Neural crest cell (in vitro differentiated cells): ENCODE data around the gene PRKG1. TPM values are rescaled to one million over a fixed set of nuclear protein-coding genes. Genes with fewer than 3 reads are reported as not detected.
"Not testable (repeated sequence)": the region's sequence is repeated elsewhere in the genome, so short reads cannot be mapped to it uniquely, and the experiment has no call there.

Experiments
- DNase-seq: peaks from one replicate; pipeline ENCODE4 v3.0.0; 2021; ENCODE audit warnings: low read depth, mixed read lengths, low spot score
- H3K27ac Mint-ChIP-seq: one replicate; pipeline ENCODE4 v1.8.0; 2021; ENCODE audit warnings: mild to moderate bottlenecking, mixed read lengths; ENCODE audit not compliant: unreplicated experiment
- H3K27me3 Mint-ChIP-seq: 2 replicates; pipeline ENCODE4 v1.8.0; 2021; ENCODE audit warnings: low read depth, mild to moderate bottlenecking, mixed read lengths
- H3K36me3 Mint-ChIP-seq: 2 replicates; pipeline ENCODE4 v1.8.0; 2021; ENCODE audit warnings: low read depth, mild to moderate bottlenecking, mixed read lengths
- H3K4me1 Mint-ChIP-seq: 2 replicates; pipeline ENCODE4 v1.8.0; 2021; ENCODE audit warnings: mixed read lengths
- H3K4me3 Mint-ChIP-seq: one replicate; pipeline ENCODE4 v1.8.0; 2021; ENCODE audit warnings: mild to moderate bottlenecking, mixed read lengths
- H3K9me3 Mint-ChIP-seq: 2 replicates; pipeline ENCODE4 v1.8.0; 2021; ENCODE audit warnings: mixed read lengths
- CTCF ChIP-seq: fragments of 200-600 bp; sonication (generic); conservative IDR thresholded peaks from 2 replicates; pipeline ENCODE4 v1.5.0; 2021; ENCODE audit warnings: antibody characterized with exemption, mild to moderate bottlenecking
- total RNA-seq: library from RNA; stranded (reverse); gene quantifications from 2 replicates; pipeline ENCODE4 v1.2.1, GENCODE V29; 2021

PRKG1 gene
- total RNA-seq, 1 donor from 2014 or later: 4.4 TPM

- no peak overlapping the region for H3K4me3 Mint-ChIP-seq
These were observed 1116.8 kb downstream of the PRKG1 start for GRCh38 chr10:52191049-52191448.

DNA sequence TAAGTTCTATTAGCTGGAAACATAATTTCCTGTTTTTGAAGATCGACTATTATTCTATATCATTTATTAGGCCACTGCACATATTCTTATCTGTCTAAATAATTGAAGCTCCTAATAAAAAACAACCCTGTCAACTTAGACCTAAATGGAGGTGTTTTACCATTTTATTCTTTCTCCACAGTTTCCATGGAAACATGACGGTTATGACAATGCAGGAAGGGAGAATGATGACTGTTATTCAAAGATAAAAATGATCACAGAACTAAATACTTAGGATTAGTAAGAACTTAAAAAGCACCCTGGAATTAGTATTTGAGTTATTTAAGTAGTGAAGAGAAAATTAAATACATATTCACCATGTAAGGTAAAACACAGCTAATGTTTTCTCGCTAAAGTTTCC lies 1119.9 kb downstream of the PRKG1 start:
- no peak for TF ChIP-seq CTCF
- Mint-ChIP-seq H3K36me3 (no peaks in the 10 kb centered on the region), H3K27ac (no peak overlapping the region), H3K27me3 (no peaks in the 10 kb centered on the region), H3K4me3 (no peak overlapping the region), H3K9me3 (no peaks in the 10 kb centered on the region), H3K4me1 (no peaks in the 10 kb centered on the region)
- no peak for DNase-seq

More at GRCh38 chr10:52191049-52191448, 1116.8 kb downstream of the PRKG1 start:
- DNase-seq: no peak
- H3K36me3 Mint-ChIP-seq: no peaks in the 10 kb centered on the region
- H3K27ac Mint-ChIP-seq: no peak overlapping the region
- no peaks in the 10 kb centered on the region for H3K27me3 Mint-ChIP-seq
- no peaks in the 10 kb centered on the region for H3K4me1 Mint-ChIP-seq
- no peak for TF ChIP-seq CTCF
- no peaks in the 10 kb centered on the region for H3K9me3 Mint-ChIP-seq

- no peak for DNase-seq
- H3K27me3 Mint-ChIP-seq: no peaks in the 10 kb centered on the region
- H3K9me3 Mint-ChIP-seq: no peaks in the 10 kb centered on the region
- H3K36me3 Mint-ChIP-seq: no peaks in the 10 kb centered on the region
- H3K4me1 Mint-ChIP-seq: no peaks in the 10 kb centered on the region
- H3K27ac Mint-ChIP-seq: no peak overlapping the region
- H3K4me3 Mint-ChIP-seq: no peak overlapping the region
- no peak for TF ChIP-seq CTCF
These were observed 1120.4 kb downstream of the PRKG1 start for GRCh38 chr10:52194716-52195115.

- no peak overlapping the region for H3K27ac Mint-ChIP-seq
- no peaks in the 10 kb centered on the region for H3K4me1 Mint-ChIP-seq
- no peak for DNase-seq
- no peaks in the 10 kb centered on the region for H3K27me3 Mint-ChIP-seq
- no peak for TF ChIP-seq CTCF
- no peak overlapping the region for H3K4me3 Mint-ChIP-seq
- no peaks in the 10 kb centered on the region for H3K36me3 Mint-ChIP-seq
- peaks cover 2% of the 10 kb centered on the region for H3K9me3 Mint-ChIP-seq
These were observed 1122.8 kb downstream of the PRKG1 start for GRCh38 chr10:52197098-52197497.

GRCh38 chr10:52198540-52198939 lies 1124.3 kb downstream of the PRKG1 start:
- H3K36me3 Mint-ChIP-seq: no peaks in the 10 kb centered on the region
- no peaks in the 10 kb centered on the region for H3K4me1 Mint-ChIP-seq
- H3K9me3 Mint-ChIP-seq: peaks cover 2% of the 10 kb centered on the region
- H3K27ac Mint-ChIP-seq: peak overlapping the region; percentile 63
- H3K4me3 Mint-ChIP-seq: no peak overlapping the region
- no peak for TF ChIP-seq CTCF
- DNase-seq: no peak
- H3K27me3 Mint-ChIP-seq: no peaks in the 10 kb centered on the region

DNA sequence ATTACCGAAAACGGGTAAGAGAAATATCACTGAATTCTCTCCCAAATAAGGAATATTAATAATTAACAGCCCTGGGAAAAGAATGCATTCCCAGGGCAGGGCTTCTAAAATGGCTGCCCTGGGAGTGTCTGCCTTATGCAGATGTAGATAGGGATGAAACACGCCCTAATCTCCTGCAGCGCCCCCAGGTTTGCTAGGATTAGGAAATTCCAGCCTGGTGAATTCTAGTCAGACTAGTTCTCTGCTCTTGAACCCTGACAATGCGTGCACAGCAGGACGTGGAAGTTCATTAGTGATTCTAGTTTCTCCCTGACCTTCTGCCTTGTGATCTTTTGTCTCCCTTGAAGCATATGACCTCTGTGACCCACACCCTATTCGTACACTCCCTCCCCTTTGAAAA lies 1130.6 kb downstream of the PRKG1 start:
- not testable (repeated sequence) for H3K27ac Mint-ChIP-seq, H3K27me3 Mint-ChIP-seq, H3K4me1 Mint-ChIP-seq, H3K9me3 Mint-ChIP-seq, H3K36me3 Mint-ChIP-seq, H3K4me3 Mint-ChIP-seq, DNase-seq
